Transverse colon (tissue), 4 donors: ENCODE measurements around the gene SEM1. TPM values are rescaled to one million over a fixed set of nuclear protein-coding genes. Genes with fewer than 3 reads are reported as not detected.
"Not testable (repeated sequence)": the region's sequence is repeated elsewhere in the genome, so short reads cannot be mapped to it uniquely, and the experiment has no call there.

Source experiments
- DNase-seq: peaks from one replicate; pipeline ENCODE4 v3.0.0-alpha.2; 2019
- H3K27ac ChIP-seq, 4 donors: fragments of 200-600 bp; sonication (generic); 2 replicates each; pipeline ENCODE4 v1.5.1; 2016 to 2018; ENCODE audit warnings: inconsistent platforms in 4 of 4
- H3K27me3 ChIP-seq: fragments of 200-600 bp; sonication (generic); 2 replicates; pipeline ENCODE4 v1.5.1; 2017; ENCODE audit warnings: inconsistent platforms
- H3K36me3 ChIP-seq, 4 donors: fragments of 200-600 bp; sonication (generic); 2 replicates each; pipeline ENCODE4 v1.5.1; 2017 to 2019; ENCODE audit warnings: inconsistent platforms in 4 of 4
- H3K4me1 ChIP-seq, 4 donors: fragments of 200-600 bp; sonication (generic); 2 replicates each; pipeline ENCODE4 v1.5.1; 2017 to 2020; ENCODE audit warnings: inconsistent platforms in 4 of 4
- H3K4me3 ChIP-seq, 4 donors: fragments of 200-600 bp; sonication (generic); 1 replicate in 1 of 4; 2 replicates in 3 of 4; pipeline versions ENCODE4 v1.5.1 to v1.6.1; 2017 to 2019; ENCODE audit warnings: inconsistent platforms in 4 of 4
- H3K9me3 ChIP-seq, 2 donors: fragments of 200-600 bp; sonication (generic); 2 replicates each; pipeline ENCODE4 v1.5.1; 2017 to 2019; ENCODE audit warnings: inconsistent platforms in 2 of 2
- CTCF ChIP-seq, 5 experiments: fragments of 200-600 bp in 3 of 5; fragments of 450-650 bp in 2 of 5; sonication (generic) in 3 of 5; IDR thresholded peaks; 1 replicate in 2 of 5; 2 replicates in 3 of 5; pipeline ENCODE4 v1.5.1; 2016 to 2017; ENCODE audit warnings: antibody characterized with exemption in 5 of 5, inconsistent platforms in 3 of 5, mild to moderate bottlenecking in 2 of 5, moderate library complexity in 1 of 5
- EP300 ChIP-seq: sonication (generic); formaldehyde crosslinking; IDR thresholded peaks from one replicate; pipeline ENCODE4 v1.6.1; 2017; ENCODE audit warnings: antibody characterized with exemption, low read depth
- POLR2A ChIP-seq: fragments of 450-650 bp; IDR thresholded peaks from one replicate; pipeline ENCODE4 v1.6.1; 2016; ENCODE audit warnings: antibody characterized with exemption, mild to moderate bottlenecking, moderate library complexity
- POLR2AphosphoS5 ChIP-seq, 3 donors: sonication (generic); formaldehyde crosslinking; IDR thresholded peaks; one replicate each; pipeline ENCODE4 v1.6.1; 2016; ENCODE audit warnings: antibody characterized with exemption in 3 of 3
- WGBS, 2 donors: methylation state at CpG; one replicate each; pipeline ENCODE4 v1.1.5; 2018; ENCODE audit warnings: low coverage in 1 of 2; 5-methylcytosine and 5-hydroxymethylcytosine counted together
- in situ Hi-C, 4 donors: fragments of 200-750 bp; cut with MboI; loops; one replicate each; pipeline versions ENCODE4 v1.15.0 to v1.15.1; 2017; ENCODE audit warnings: low sequenced_read_pairs in 3 of 4, low pct_ligation_motif_present in 1 of 4, low pct_unique_long_range_greater_than_20kb in 1 of 4
- intact Hi-C: fragments of 100-400 bp; cut with DNase I; formaldehyde crosslinking; loops from one replicate; pipeline ENCODE4 v1.15.1; 2023; ENCODE audit warnings: low total_unique reads
- total RNA-seq, 4 donors: library from RNA; depleted of rRNA; stranded (reverse); fragments of >200 nt; gene quantifications; one replicate each; pipeline ENCODE4 v1.1.0, GENCODE V29; 2016

The SEM1 gene
- total RNA-seq: 10 to 100 TPM in 3 of 4 donors, 1 to 10 TPM in 1; 3.4 to 16.2 (median 15.6) TPM

GRCh38 chr7:96709381-96710228 lies at the start of gene SEM1:
SEM1 (minus strand) TSS chr7:96709846; CDS start chr7:96709763, 83 bp downstream.
- TF ChIP-seq POLR2A (peak; percentile 60), POLR2AphosphoS5 (IDR thresholded peaks at IDR 0.05) (peak; percentile 31 to 68 (median 56)), CTCF (IDR thresholded peaks at IDR 0.05) (no peak)
- intact Hi-C loops: no loop called here
- H3K27me3 ChIP-seq: no peaks in the 10 kb centered on the region
- no peaks in the 10 kb centered on the region for H3K36me3 ChIP-seq
- WGBS, 2 donors: 1 to 3% methylated on average over 8 to 46 of the region's 46 CpGs
- H3K4me1 ChIP-seq: peaks cover 8 to 24% (median 19%) of the 10 kb centered on the region in 4 donors
- peak within 1 kb of the TSS; percentile 82 to 90 (median 87) for H3K27ac ChIP-seq
- DNase-seq: peak; percentile 86
- no peaks in the 10 kb centered on the region for H3K9me3 ChIP-seq
- in situ Hi-C loops: no loop called here
- peak within 1 kb of the TSS; percentile 65 to 84 (median 74) for H3K4me3 ChIP-seq

- in situ Hi-C loops: loop anchor here in 1 of 4 donors (25.0 kb wide), 1 partner anchor 146 kb away; no protein-coding TSS in a partner anchor
- DNase-seq, H3K36me3 ChIP-seq, H3K4me3 ChIP-seq, H3K9me3 ChIP-seq, H3K4me1 ChIP-seq, H3K27ac ChIP-seq, intact Hi-C loops, H3K27me3 ChIP-seq: not testable (repeated sequence)
- whole genome bisulfite sequencing, 2 donors: 65 to 82% methylated on average over 1 of the region's 1 CpG
Measured at GRCh38 chr7:96757880-96758279, 48.2 kb upstream of the SEM1 start.

- H3K4me1 ChIP-seq: no peaks in the 10 kb centered on the region
- DNase-seq: no peak
- 69 to 80% methylated on average over 2 of the region's 2 CpGs for WGBS, 2 donors
- H3K27me3 ChIP-seq: no peaks in the 10 kb centered on the region
- no peak overlapping the region for H3K4me3 ChIP-seq
- no peaks in the 10 kb centered on the region for H3K36me3 ChIP-seq
- in situ Hi-C loops (no loop called here), intact Hi-C loops (no loop called here)
- TF ChIP-seq POLR2A (no peak), EP300 (no peak), POLR2AphosphoS5 (IDR thresholded peaks at IDR 0.05) (no peak), CTCF (IDR thresholded peaks at IDR 0.05) (no peak)
- H3K27ac ChIP-seq: no peak overlapping the region
- H3K9me3 ChIP-seq: no peaks in the 10 kb centered on the region
Measured at GRCh38 chr7:96747418-96747940, 37.8 kb upstream of the SEM1 start.

DNA sequence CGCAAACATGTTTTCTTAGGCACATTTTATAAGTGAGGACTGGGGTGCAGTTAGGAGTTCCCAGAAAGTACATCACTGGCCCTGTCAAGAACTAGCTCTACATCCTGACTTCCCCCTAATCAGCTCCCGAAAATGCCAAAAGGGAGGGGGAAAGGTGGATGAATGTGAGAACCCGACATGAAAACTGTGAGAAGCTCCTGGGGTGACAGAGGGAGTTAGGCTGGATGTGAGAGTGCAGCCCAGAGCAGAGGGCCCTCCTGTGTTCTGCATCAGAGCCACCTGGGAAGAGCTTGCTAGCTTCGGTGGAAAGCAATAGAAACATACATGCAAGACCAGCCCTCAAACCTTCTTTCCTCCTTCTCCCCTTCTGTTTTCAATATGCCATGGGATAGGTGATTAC lies 30.5 kb upstream of the SEM1 start:
- intact Hi-C loops (no loop called here), in situ Hi-C loops (no loop called here)
- no peaks in the 10 kb centered on the region for H3K9me3 ChIP-seq
- H3K4me1 ChIP-seq: no peaks in the 10 kb centered on the region
- WGBS, 2 donors: 30 to 42% methylated on average over 3 to 4 of the region's 4 CpGs
- H3K4me3 ChIP-seq: no peak overlapping the region
- H3K27ac ChIP-seq: no peak overlapping the region
- H3K27me3 ChIP-seq: peaks cover 26% of the 10 kb centered on the region
- no peak for DNase-seq
- no peaks in the 10 kb centered on the region for H3K36me3 ChIP-seq
- TF ChIP-seq POLR2A: no peak
- TF ChIP-seq POLR2AphosphoS5 (IDR thresholded peaks at IDR 0.05): no peak
- TF ChIP-seq EP300: no peak
- TF ChIP-seq CTCF (IDR thresholded peaks at IDR 0.05): no peak
